ENCODE results near the gene GIMAP5.

GRCh38 chr7:150732786-150733481 lies 4.3 kb upstream of the GIMAP5 start:
- TF ChIP-seq GATA2 (IDR thresholded peaks at IDR 0.05; ENCODE audit: low read depth, low read length) (no peak), GATA3 (IDR thresholded peaks at IDR 0.05; ENCODE audit: low read depth, low read length) (no peak)

All from SH-SY5Y (cell line).